Calu3 (cell line): ENCODE data around the gene FOXP2. TPM values are rescaled to one million over a fixed set of nuclear protein-coding genes. Genes with fewer than 3 reads are reported as not detected.

Source experiments
- BruUV-seq: library from RNA; stranded (reverse); fragments of 400-500 nt; replicated peaks from 2 replicates; lab custom pipeline; 2021; lab: Mats Ljungman, UMichigan
- CTCF ChIA-PET: fragments of 300-600 bp; sonication (Branson Sonifier 250); formaldehyde crosslinking; loops from one replicate; lab custom pipeline; 2022; ENCODE audit warnings: antibody characterized with exemption; lab: Charles Lee
- DNase-seq: peaks from one replicate; pipeline ENCODE4 v3.0.0; 2022
- H3K27ac Mint-ChIP-seq: one replicate; pipeline ENCODE4 v1.8.0; 2022; ENCODE audit warnings: mixed read lengths; ENCODE audit not compliant: unreplicated experiment
- H3K27me3 Mint-ChIP-seq: one replicate; pipeline ENCODE4 v1.8.0; 2022; ENCODE audit warnings: mixed read lengths; ENCODE audit not compliant: unreplicated experiment
- H3K36me3 Mint-ChIP-seq: one replicate; pipeline ENCODE4 v1.8.0; 2022; ENCODE audit warnings: mild to moderate bottlenecking, moderate library complexity, mixed read lengths; ENCODE audit not compliant: insufficient read depth, unreplicated experiment
- H3K4me1 Mint-ChIP-seq: one replicate; pipeline ENCODE4 v1.8.0; 2022; ENCODE audit warnings: mild to moderate bottlenecking, low read depth, mixed read lengths; ENCODE audit not compliant: unreplicated experiment
- H3K4me3 Mint-ChIP-seq: one replicate; pipeline ENCODE4 v1.8.0; 2022; ENCODE audit warnings: mild to moderate bottlenecking, low read depth, moderate library complexity, mixed read lengths; ENCODE audit not compliant: unreplicated experiment
- H3K9me3 Mint-ChIP-seq: one replicate; pipeline ENCODE4 v1.8.0; 2022; ENCODE audit warnings: low read depth, mixed read lengths; ENCODE audit not compliant: unreplicated experiment
- CTCF ChIP-seq: fragments of 200-600 bp; IDR thresholded peaks from one replicate; pipeline ENCODE4 v1.8.0; 2022; ENCODE audit warnings: antibody characterized with exemption; ENCODE audit not compliant: unreplicated experiment
- intact Hi-C: fragments of 100-400 bp; cut with micrococcal nuclease; formaldehyde crosslinking; loops from one replicate; pipeline ENCODE4 v1.10.0; 2022; ENCODE audit not compliant: unreplicated experiment
- total RNA-seq: library from RNA; stranded (reverse); gene quantifications from 2 replicates; pipeline ENCODE4 v1.2.3, GENCODE V29; 2022

The FOXP2 gene
- total RNA-seq, 1 experiment from 2014 or later: 2.5 TPM

- Mint-ChIP-seq H3K27ac (no peak overlapping the region), H3K36me3 (no peaks in the 10 kb centered on the region), H3K4me3 (no peak overlapping the region), H3K9me3 (no peaks in the 10 kb centered on the region), H3K4me1 (no peaks in the 10 kb centered on the region), H3K27me3 (no peaks in the 10 kb centered on the region)
- intact Hi-C loops: loop anchor here (1.0 to 2.0 kb wide), 2 partner anchors 236 to 581 kb away; no protein-coding TSS in a partner anchor
- CTCF ChIA-PET: interaction anchor here (0.6 to 1.3 kb wide), 7 partner anchors 124 to 1121 kb away, joined by 3 to 16 read pairs (median 4); no protein-coding TSS in a partner anchor
- peak; percentile 14 for DNase-seq
- BruUV-seq: no TSS peak
- TF ChIP-seq CTCF: no peak
Observed at GRCh38 chr7:114663502-114663901, 248.9 kb downstream of the FOXP2 start.

- CTCF ChIA-PET: interaction anchor here (0.5 kb wide), 2 partner anchors 585 to 845 kb away, joined by 3 to 4 read pairs; no protein-coding TSS in a partner anchor
- no peaks in the 10 kb centered on the region for H3K9me3 Mint-ChIP-seq
- H3K36me3 Mint-ChIP-seq: no peaks in the 10 kb centered on the region
- no peak overlapping the region for H3K4me3 Mint-ChIP-seq
- DNase-seq: no peak
- TF ChIP-seq CTCF: no peak
- BruUV-seq: no TSS peak
- no peaks in the 10 kb centered on the region for H3K27me3 Mint-ChIP-seq
- H3K27ac Mint-ChIP-seq: no peak overlapping the region
- intact Hi-C loops: no loop called here
- no peaks in the 10 kb centered on the region for H3K4me1 Mint-ChIP-seq
Observed at GRCh38 chr7:114670676-114671075, 256.1 kb downstream of the FOXP2 start.

GRCh38 chr7:114671563-114672123 lies 257.0 kb downstream of the FOXP2 start:
- H3K27me3 Mint-ChIP-seq: no peaks in the 10 kb centered on the region

GRCh38 chr7:114678116-114678515 lies 263.5 kb downstream of the FOXP2 start:
- TF ChIP-seq CTCF: no peak
- no TSS peak for BruUV-seq
- Mint-ChIP-seq H3K36me3 (no peaks in the 10 kb centered on the region), H3K4me3 (no peak overlapping the region), H3K4me1 (no peaks in the 10 kb centered on the region), H3K9me3 (no peaks in the 10 kb centered on the region), H3K27ac (no peak overlapping the region), H3K27me3 (no peaks in the 10 kb centered on the region)
- intact Hi-C loops: no loop called here
- no peak for DNase-seq
- CTCF ChIA-PET: no interaction called here

More at GRCh38 chr7:114671563-114672123, 257.0 kb downstream of the FOXP2 start:
- no TSS peak for BruUV-seq
- no peak overlapping the region for H3K27ac Mint-ChIP-seq
- no peaks in the 10 kb centered on the region for H3K36me3 Mint-ChIP-seq
- no peak for TF ChIP-seq CTCF
- intact Hi-C loops: no loop called here
- H3K4me3 Mint-ChIP-seq: no peak overlapping the region
- CTCF ChIA-PET: no interaction called here
- H3K4me1 Mint-ChIP-seq: no peaks in the 10 kb centered on the region
- H3K9me3 Mint-ChIP-seq: no peaks in the 10 kb centered on the region
- no peak for DNase-seq
